A673 (cell line): Measurements from ENCODE around the gene INSRR. TPM values are rescaled to one million over a fixed set of nuclear protein-coding genes. Genes with fewer than 3 reads are reported as not detected.

Experiments
- BruUV-seq: library from RNA; stranded (reverse); fragments of 400-500 nt; replicated peaks from 2 replicates; lab custom pipeline; 2021; lab: Mats Ljungman, UMichigan
- CTCF ChIA-PET: fragments of 300-600 bp; sonication (Branson Sonifier 250); formaldehyde crosslinking; loops from one replicate; lab custom pipeline; 2022; ENCODE audit warnings: antibody characterized with exemption; lab: Charles Lee
- POLR2A ChIA-PET: fragments of 300-600 bp; sonication (Branson Sonifier 250); formaldehyde crosslinking; loops from one replicate; lab custom pipeline; 2022; ENCODE audit warnings: antibody characterized with exemption; ENCODE audit not compliant: low non-redundant PET; lab: Charles Lee
- DNase-seq: peaks from one replicate; pipeline ENCODE4 v3.0.0-alpha.2; 2015; ENCODE audit warnings: low spot score
- H3K27ac ChIP-seq: fragments of 200-600 bp; sonication (generic); 2 replicates; pipeline ENCODE4 v1.5.1; 2016; ENCODE audit warnings: mixed run types, low read depth, mild to moderate bottlenecking, mixed read lengths, antibody characterized with exemption, low read length; ENCODE audit not compliant: poor library complexity, severe bottlenecking
- H3K27me3 ChIP-seq: fragments of 200-600 bp; sonication (generic); replicated peaks from 2 replicates; pipeline ENCODE4 v1.6.1; 2017; ENCODE audit warnings: mixed run types, low read depth, mild to moderate bottlenecking, mixed read lengths, antibody characterized with exemption, low read length; ENCODE audit not compliant: insufficient read depth, poor library complexity
- H3K36me3 ChIP-seq: fragments of 200-600 bp; sonication (generic); 2 replicates; pipeline ENCODE4 v1.6.1; 2016; ENCODE audit warnings: mixed run types, mild to moderate bottlenecking, mixed read lengths, antibody characterized with exemption, low read length; ENCODE audit not compliant: insufficient read depth, poor library complexity, severe bottlenecking
- H3K4me1 ChIP-seq: fragments of 200-600 bp; sonication (generic); 2 replicates; pipeline ENCODE4 v1.6.1; 2017; ENCODE audit warnings: mixed run types, mild to moderate bottlenecking, mixed read lengths, antibody characterized with exemption, low read length; ENCODE audit not compliant: insufficient read depth, poor library complexity, severe bottlenecking
- H3K4me3 ChIP-seq: fragments of 200-600 bp; sonication (generic); 2 replicates; pipeline ENCODE4 v1.5.1; 2016; ENCODE audit warnings: low read depth, mixed run types, mild to moderate bottlenecking, mixed read lengths, low read length; ENCODE audit not compliant: poor library complexity, severe bottlenecking
- H3K9me3 ChIP-seq: fragments of 200-600 bp; sonication (generic); 2 replicates; pipeline ENCODE4 v1.6.1; 2016; ENCODE audit warnings: mixed run types, low read depth, mild to moderate bottlenecking, mixed read lengths, antibody characterized with exemption, low read length; ENCODE audit not compliant: poor library complexity, severe bottlenecking
- EZH2 ChIP-seq: fragments of 200-600 bp; sonication (generic); IDR thresholded peaks from 2 replicates; pipeline ENCODE4 v1.6.1; 2017; ENCODE audit warnings: borderline replicate concordance, low read depth, mild to moderate bottlenecking, mixed read lengths, antibody characterized with exemption, low read length; ENCODE audit not compliant: poor library complexity, severe bottlenecking
- intact Hi-C: fragments of 100-400 bp; cut with micrococcal nuclease; formaldehyde crosslinking; loops from one replicate; pipeline ENCODE4 v1.10.0; 2022; ENCODE audit not compliant: unreplicated experiment
- total RNA-seq: library from RNA; stranded (reverse); gene quantifications from 2 replicates; pipeline ENCODE4 v1.2.3, GENCODE V29; 2021
- TF ChIP-seq, protein P1 (sequence below): fragments of 300-800, 200-600 bp; sonication (generic); conservative IDR thresholded peaks from 2 replicates; pipeline ENCODE4 v1.5.1; 2017; ENCODE audit warnings: low read depth, mild to moderate bottlenecking, antibody characterized with exemption, low read length, moderate library complexity, mixed read lengths

The INSRR gene
- total RNA-seq, 1 experiment from 2014 or later = 0.15 TPM

DNA sequence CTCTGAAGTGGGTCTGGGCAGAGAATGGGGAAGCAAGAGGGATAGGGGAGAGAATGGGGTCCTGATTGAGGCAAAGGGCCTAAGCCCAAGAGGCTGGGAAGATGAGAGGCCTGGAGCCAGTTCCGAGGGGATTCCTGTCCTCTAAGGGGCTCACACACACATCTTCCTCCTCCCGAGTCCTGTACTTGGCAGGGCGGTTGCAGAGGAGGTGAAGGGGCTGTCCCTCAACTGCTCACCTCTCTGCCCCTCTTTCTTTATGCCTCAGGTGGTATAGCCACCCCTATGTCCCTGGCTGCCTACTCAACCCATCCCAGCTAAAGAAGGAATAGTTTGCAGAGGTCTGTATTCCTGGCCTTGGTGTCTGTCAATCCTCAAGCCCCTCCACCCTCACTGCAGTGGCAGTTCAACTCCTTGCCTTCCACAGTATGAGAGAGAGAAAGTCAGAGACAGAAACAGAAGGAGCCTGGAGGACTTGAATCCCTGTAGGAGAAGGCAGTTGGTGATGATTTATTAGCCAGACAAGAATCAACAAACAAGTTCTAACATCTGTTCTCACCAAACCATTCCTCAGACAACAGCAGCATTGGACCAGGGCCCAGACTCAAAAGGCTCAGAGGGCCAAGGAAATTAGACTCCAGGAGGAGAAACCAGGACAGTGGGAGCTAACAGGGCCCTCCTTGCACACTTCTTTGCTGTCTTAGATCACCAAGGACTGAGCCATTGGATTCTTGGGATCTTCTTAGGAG, 53.0 kb downstream of the INSRR start:
- Histone ChIP-seq H3K4me1 (peaks cover 46% of the 10 kb centered on the region), H3K27ac (peak overlapping the region; percentile 70), H3K27me3 (no peaks in the 10 kb centered on the region), H3K36me3 (no peaks in the 10 kb centered on the region), H3K4me3 (no peak overlapping the region), H3K9me3 (no peaks in the 10 kb centered on the region)
- intact Hi-C loops = no loop called here
- peak; percentile 53 for DNase-seq
- ChIA-PET POLR2A (no interaction called here), CTCF (interaction anchor here (0.6 to 1.2 kb wide), 2 partner anchors 55 to 1076 kb away, joined by 3 to 8 read pairs; partner anchors contain the start of gene NTRK1)
- TF ChIP-seq EZH2 = no peak
- TF ChIP-seq, protein P1, sequence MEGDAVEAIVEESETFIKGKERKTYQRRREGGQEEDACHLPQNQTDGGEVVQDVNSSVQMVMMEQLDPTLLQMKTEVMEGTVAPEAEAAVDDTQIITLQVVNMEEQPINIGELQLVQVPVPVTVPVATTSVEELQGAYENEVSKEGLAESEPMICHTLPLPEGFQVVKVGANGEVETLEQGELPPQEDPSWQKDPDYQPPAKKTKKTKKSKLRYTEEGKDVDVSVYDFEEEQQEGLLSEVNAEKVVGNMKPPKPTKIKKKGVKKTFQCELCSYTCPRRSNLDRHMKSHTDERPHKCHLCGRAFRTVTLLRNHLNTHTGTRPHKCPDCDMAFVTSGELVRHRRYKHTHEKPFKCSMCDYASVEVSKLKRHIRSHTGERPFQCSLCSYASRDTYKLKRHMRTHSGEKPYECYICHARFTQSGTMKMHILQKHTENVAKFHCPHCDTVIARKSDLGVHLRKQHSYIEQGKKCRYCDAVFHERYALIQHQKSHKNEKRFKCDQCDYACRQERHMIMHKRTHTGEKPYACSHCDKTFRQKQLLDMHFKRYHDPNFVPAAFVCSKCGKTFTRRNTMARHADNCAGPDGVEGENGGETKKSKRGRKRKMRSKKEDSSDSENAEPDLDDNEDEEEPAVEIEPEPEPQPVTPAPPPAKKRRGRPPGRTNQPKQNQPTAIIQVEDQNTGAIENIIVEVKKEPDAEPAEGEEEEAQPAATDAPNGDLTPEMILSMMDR = no peak
- BruUV-seq = no TSS peak

DNA sequence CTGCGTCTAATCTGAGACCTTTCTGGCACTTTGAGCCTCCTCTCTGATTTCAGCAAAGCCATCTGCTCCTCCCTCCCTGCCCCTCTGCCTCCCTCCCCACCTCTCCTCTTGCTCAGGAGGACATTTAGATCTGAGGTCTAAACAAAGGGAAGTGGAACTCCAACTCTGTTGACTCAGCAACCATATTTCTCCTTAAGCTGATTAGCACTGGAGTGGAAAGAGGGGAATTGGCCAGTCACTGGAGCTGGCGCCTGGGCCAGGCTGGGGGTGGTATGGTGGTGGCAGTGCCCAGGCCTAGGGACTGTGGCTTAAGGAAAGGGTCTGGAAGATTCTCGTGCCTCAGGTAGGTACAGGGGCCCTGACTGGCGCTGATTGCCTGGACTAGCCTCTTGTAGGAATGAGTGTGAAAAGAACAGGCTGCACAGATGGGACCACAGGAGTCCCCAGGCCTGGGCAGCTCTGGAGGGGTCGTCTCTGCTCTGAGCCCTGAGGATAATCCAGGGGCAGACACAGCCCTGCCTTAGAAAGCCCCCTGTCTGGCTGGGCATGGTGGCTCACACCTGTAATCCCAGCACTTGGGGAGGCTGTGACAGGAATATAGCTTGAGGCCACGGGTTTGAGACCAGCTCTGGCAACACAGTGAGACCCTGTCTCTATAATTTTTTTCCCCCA, 54.2 kb downstream of the INSRR start:
- no peak overlapping the region for H3K4me3 ChIP-seq
- H3K9me3 ChIP-seq = no peaks in the 10 kb centered on the region
- H3K4me1 ChIP-seq = peaks cover 57% of the 10 kb centered on the region
- no peaks in the 10 kb centered on the region for H3K27me3 ChIP-seq
- H3K27ac ChIP-seq = peak overlapping the region; percentile 79
- TF ChIP-seq, protein P1 = no peak
- no peak for TF ChIP-seq EZH2
- intact Hi-C loops = no loop called here
- ChIA-PET CTCF (interaction anchor here (0.6 to 1.2 kb wide), 2 partner anchors 56 to 78 kb away, joined by 3 to 8 read pairs; partner anchors contain the start of gene NTRK1), POLR2A (interaction anchor here (1.0 kb wide), 1 partner anchor 10 kb away, joined by 3 read pairs; no protein-coding TSS in a partner anchor)
- no TSS peak for BruUV-seq
- H3K36me3 ChIP-seq = peaks cover 8% of the 10 kb centered on the region
- peak; percentile 78 for DNase-seq

DNA sequence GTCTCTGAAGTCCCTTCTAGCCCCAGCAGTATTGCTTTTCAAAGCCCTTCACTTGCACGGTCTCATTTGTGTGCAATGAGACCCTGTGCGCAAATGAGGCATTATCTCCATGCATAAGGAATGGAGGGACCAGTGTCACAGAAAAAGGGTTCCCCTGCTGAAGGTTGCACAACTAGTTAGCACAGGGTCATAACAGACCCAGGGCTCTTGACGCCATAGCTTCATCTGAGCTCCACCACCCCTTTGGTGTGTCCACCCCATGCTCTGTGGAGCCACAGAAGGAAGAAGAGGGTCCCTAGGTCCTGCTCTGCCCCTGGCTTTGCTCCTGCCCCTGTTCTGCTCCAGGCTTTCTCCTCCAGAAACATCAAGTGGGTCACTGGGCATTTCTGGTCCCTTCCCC, 54.9 kb downstream of the INSRR start:
- no peak for DNase-seq
- H3K4me1 ChIP-seq = peaks cover 57% of the 10 kb centered on the region
- intact Hi-C loops = no loop called here
- H3K4me3 ChIP-seq = no peak overlapping the region
- no peaks in the 10 kb centered on the region for H3K9me3 ChIP-seq
- H3K27me3 ChIP-seq = no peaks in the 10 kb centered on the region
- CTCF ChIA-PET = no interaction called here
- TF ChIP-seq EZH2 = no peak
- TF ChIP-seq, protein P1 = no peak
- POLR2A ChIA-PET = no interaction called here
- peaks cover 15% of the 10 kb centered on the region for H3K36me3 ChIP-seq
- BruUV-seq = no TSS peak
- H3K27ac ChIP-seq = peak overlapping the region; percentile 79
